SU-DHL-6 (cell line): ENCODE data around the gene PLA2G4B.

Source experiments
- CTCF ChIP-seq: fragments of 200-600 bp; sonication (generic); IDR thresholded peaks from one replicate; pipeline ENCODE4 v1.5.1; 2017; ENCODE audit warnings: antibody characterized with exemption, mild to moderate bottlenecking, low read length, moderate library complexity; ENCODE audit not compliant: insufficient read depth, poor library complexity, severe bottlenecking
- EZH2phosphoT487 ChIP-seq: fragments of 200-600 bp; sonication (generic), shearing (Covaris generic); conservative IDR thresholded peaks from 2 replicates; pipeline ENCODE4 v1.6.1; 2018; ENCODE audit warnings: mild to moderate bottlenecking, antibody characterized with exemption, low read length, moderate library complexity, mixed read lengths

- TF ChIP-seq CTCF (no peak), EZH2phosphoT487 (no peak)
These were observed 56.8 kb downstream of the PLA2G4B start for GRCh38 chr15:41895491-41895890.
